Measurements from ENCODE around the gene CDH4. TPM values are rescaled to one million over a fixed set of nuclear protein-coding genes. Genes with fewer than 3 reads are reported as not detected.

Gene CDH4
- total and polyA plus RNA-seq, 2 of the 13 experiments (the other 11 are each of a cell fraction or from before 2014, with no cell fraction given): not detected

- no peak for TF ChIP-seq ZNF503 (CRISPR knock-in tag; IDR thresholded peaks at IDR 0.05)
- peak; percentile 77 for TF ChIP-seq TEAD3 (CRISPR knock-in tag; optimal IDR thresholded peaks at IDR 0.05; ENCODE audit: borderline replicate concordance)
- TF ChIP-seq ZNF614 (CRISPR knock-in tag; IDR thresholded peaks at IDR 0.05; ENCODE audit: borderline replicate concordance): no peak
- no peak for TF ChIP-seq ZNF740 (CRISPR knock-in tag; IDR thresholded peaks at IDR 0.05)
- TF ChIP-seq ZNF501 (CRISPR knock-in tag; IDR thresholded peaks at IDR 0.05): no peak
- 0 out of 2 replicates have a peak, but pooled peaks have one; percentile 21 for TF ChIP-seq ZNF576 (CRISPR knock-in tag; IDR thresholded peaks at IDR 0.05)
- no peak for TF ChIP-seq RORA (CRISPR knock-in tag; IDR thresholded peaks at IDR 0.05)
- 0 out of 2 replicates have a peak, but pooled peaks have one; percentile 27 for TF ChIP-seq ZNF331 (CRISPR knock-in tag; IDR thresholded peaks at IDR 0.05)
- TF ChIP-seq ZNF275 (CRISPR knock-in tag; IDR thresholded peaks at IDR 0.05; ENCODE audit: borderline replicate concordance): no peak
- no peak for TF ChIP-seq ATM (IDR thresholded peaks at IDR 0.05; ENCODE audit: borderline replicate concordance)
- TF ChIP-seq ZNF513 (CRISPR knock-in tag; conservative IDR thresholded peaks at IDR 0.05): no peak
- no peak for TF ChIP-seq ZNF607 (CRISPR knock-in tag; IDR thresholded peaks at IDR 0.05; ENCODE audit: borderline replicate concordance)
- no peak for TF ChIP-seq ATF2 (CRISPR knock-in tag; IDR thresholded peaks at IDR 0.05)
- TF ChIP-seq AKNA (CRISPR knock-in tag; IDR thresholded peaks at IDR 0.05; ENCODE audit: borderline replicate concordance): no peak
- no peak for TF ChIP-seq ZNF160 (CRISPR knock-in tag; IDR thresholded peaks at IDR 0.05)
- no peak for TF ChIP-seq RAD51 (IDR thresholded peaks at IDR 0.05; ENCODE audit: borderline replicate concordance)
These were observed 728.9 kb downstream of the CDH4 start (continued) for GRCh38 chr20:61980647-61981583.

Measured in HepG2 (cell line).